Thoracic aorta (tissue), 2 donors: ENCODE results near the gene MYO1G. TPM values are rescaled to one million over a fixed set of nuclear protein-coding genes. Genes with fewer than 3 reads are reported as not detected.

Source experiments
- ATAC-seq: fragments of 150-250 bp; one replicate; pipeline ENCODE4 v1.8.0; 2017; ENCODE audit warnings: low read depth; ENCODE audit not compliant: insufficient number of reproducible peaks, low FRiP score
- DNase-seq: peaks from one replicate; pipeline ENCODE4 v3.0.0-alpha.2; 2020; ENCODE audit warnings: low spot score
- H3K27ac ChIP-seq, 2 donors: fragments of 200-600 bp; sonication (generic); 1 replicate in 1 of 2; 2 replicates in 1 of 2; pipeline ENCODE4 v1.5.1; 2016; ENCODE audit warnings: mild to moderate bottlenecking in 2 of 2, moderate library complexity in 2 of 2
- H3K27me3 ChIP-seq: fragments of 200-600 bp; sonication (generic); replicated peaks from 2 replicates; pipeline ENCODE4 v1.6.0; 2016; ENCODE audit warnings: mild to moderate bottlenecking; ENCODE audit not compliant: insufficient read depth
- H3K36me3 ChIP-seq: fragments of 200-600 bp; sonication (generic); one replicate; pipeline ENCODE4 v1.5.1; 2016
- H3K4me1 ChIP-seq, 2 donors: fragments of 200-600 bp; sonication (generic); 1 replicate in 1 of 2; 2 replicates in 1 of 2; pipeline versions ENCODE4 v1.5.1 to v1.6.0; 2016; ENCODE audit warnings: low read depth in 2 of 2, mild to moderate bottlenecking in 1 of 2; ENCODE audit not compliant: control insufficient read depth in 1 of 2
- H3K4me3 ChIP-seq: fragments of 200-600 bp; sonication (generic); 2 replicates; pipeline ENCODE4 v1.5.1; 2016; ENCODE audit warnings: mild to moderate bottlenecking
- H3K9me3 ChIP-seq: fragments of 200-600 bp; sonication (generic); 2 replicates; pipeline ENCODE4 v1.5.1; 2016
- CTCF ChIP-seq: fragments of 200-600 bp; sonication (generic); IDR thresholded peaks from one replicate; pipeline ENCODE4 v1.5.1; 2019; ENCODE audit warnings: antibody characterized with exemption
- total RNA-seq, 2 donors: library from RNA; depleted of rRNA; stranded (reverse); fragments of >200 nt; gene quantifications; one replicate each; pipeline versions ENCODE4 v1.1.0 to v1.2.3, GENCODE V29; 2016

The MYO1G gene
- total RNA-seq, 2 donors from 2014 or later, result 2.0 to 13.8 TPM

- Histone ChIP-seq H3K9me3 (no peaks in the 10 kb centered on the region), H3K27ac (no peak overlapping the region), H3K4me1 (no peaks in the 10 kb centered on the region), H3K4me3 (no peak overlapping the region), H3K36me3 (no peaks in the 10 kb centered on the region), H3K27me3 (no peaks in the 10 kb centered on the region)
- DNase-seq, result no peak
- no peak for ATAC-seq
- no peak for TF ChIP-seq CTCF
Observed at GRCh38 chr7:44970523-44971051, 8.2 kb downstream of the MYO1G start.

- Histone ChIP-seq H3K27me3 (no peaks in the 10 kb centered on the region), H3K4me3 (no peak overlapping the region), H3K4me1 (no peaks in the 10 kb centered on the region), H3K9me3 (no peaks in the 10 kb centered on the region), H3K27ac (no peak overlapping the region), H3K36me3 (no peaks in the 10 kb centered on the region)
- no peak for TF ChIP-seq CTCF
- DNase-seq (no peak), ATAC-seq (no peak)
Observed at GRCh38 chr7:44969701-44970522, 8.9 kb downstream of the MYO1G start.

- DNase-seq (no peak), ATAC-seq (no peak)
- Histone ChIP-seq H3K27me3 (no peaks in the 10 kb centered on the region), H3K9me3 (no peaks in the 10 kb centered on the region), H3K36me3 (no peaks in the 10 kb centered on the region), H3K27ac (no peak overlapping the region), H3K4me1 (no peaks in the 10 kb centered on the region), H3K4me3 (no peak overlapping the region)
- no peak for TF ChIP-seq CTCF
Observed at GRCh38 chr7:44969049-44969700, 9.6 kb downstream of the MYO1G start.

- H3K27ac ChIP-seq, result no peak overlapping the region
- DNase-seq (no peak), ATAC-seq (no peak)
- H3K9me3 ChIP-seq, result no peaks in the 10 kb centered on the region
- no peak overlapping the region for H3K4me3 ChIP-seq
- TF ChIP-seq CTCF, result no peak
- H3K4me1 ChIP-seq, result peaks cover 0 to 5% of the 10 kb centered on the region in 2 donors
- H3K27me3 ChIP-seq, result no peaks in the 10 kb centered on the region
- no peaks in the 10 kb centered on the region for H3K36me3 ChIP-seq
Observed at GRCh38 chr7:44967571-44968446, 11.0 kb downstream of the MYO1G start.
